ENCODE data around the gene LGALSL. TPM values are rescaled to one million over a fixed set of nuclear protein-coding genes. Genes with fewer than 3 reads are reported as not detected.

Gene LGALSL
- total RNA-seq, 1 experiment from 2014 or later = 7.4 TPM

- no peak overlapping the region for H3K27ac ChIP-seq (ENCODE audit: low read depth, low read length, poor library complexity, severe bottlenecking)
- H3K36me3 ChIP-seq (ENCODE audit: insufficient read depth, low read length, poor library complexity, severe bottlenecking) = no peaks in the 10 kb centered on the region
- ChIA-PET POLR2A (ENCODE audit: low non-redundant PET) (no interaction called here), CTCF (no interaction called here)
- no peaks in the 10 kb centered on the region for H3K4me1 ChIP-seq (ENCODE audit: insufficient read depth, low read length, poor library complexity, severe bottlenecking)
- no peaks in the 10 kb centered on the region for H3K9me3 ChIP-seq (ENCODE audit: low read depth, low read length, poor library complexity, severe bottlenecking)
- DNase-seq (ENCODE audit: low spot score) = no peak
- BruUV-seq (replicated peaks) = no TSS peak
- no peaks in the 10 kb centered on the region for H3K27me3 ChIP-seq (replicated peaks; ENCODE audit: insufficient read depth, low read depth, low read length, poor library complexity)
- H3K4me3 ChIP-seq (ENCODE audit: low read depth, low read length, poor library complexity, severe bottlenecking) = no peak overlapping the region
- intact Hi-C loops (cut with micrococcal nuclease; ENCODE audit: unreplicated experiment) = no loop called here
- no peak for TF ChIP-seq CTCF (conservative IDR thresholded peaks at IDR 0.05; ENCODE audit: low read depth, low read length)
- TF ChIP-seq EZH2 (IDR thresholded peaks at IDR 0.05; ENCODE audit: borderline replicate concordance, low read depth, low read length, poor library complexity, severe bottlenecking) = no peak
Observed at GRCh38 chr2:64419596-64420165, 34.3 kb upstream of the LGALSL start.

GRCh38 chr2:64420677-64421076 is 33.3 kb upstream of the LGALSL start:
- CTCF ChIA-PET = no interaction called here
- POLR2A ChIA-PET (ENCODE audit: low non-redundant PET) = no interaction called here
- BruUV-seq (replicated peaks) = no TSS peak

GRCh38 chr2:64421201-64421600 is 32.8 kb upstream of the LGALSL start:
- no peaks in the 10 kb centered on the region for H3K4me1 ChIP-seq (ENCODE audit: insufficient read depth, low read length, poor library complexity, severe bottlenecking)
- no peak for DNase-seq (ENCODE audit: low spot score)
- intact Hi-C loops (cut with micrococcal nuclease; ENCODE audit: unreplicated experiment) = no loop called here
- ChIA-PET POLR2A (ENCODE audit: low non-redundant PET) (no interaction called here), CTCF (no interaction called here)
- no peak overlapping the region for H3K4me3 ChIP-seq (ENCODE audit: low read depth, low read length, poor library complexity, severe bottlenecking)
- H3K36me3 ChIP-seq (ENCODE audit: insufficient read depth, low read length, poor library complexity, severe bottlenecking) = no peaks in the 10 kb centered on the region
- no TSS peak for BruUV-seq (replicated peaks)
- no peaks in the 10 kb centered on the region for H3K9me3 ChIP-seq (ENCODE audit: low read depth, low read length, poor library complexity, severe bottlenecking)
- TF ChIP-seq CTCF (conservative IDR thresholded peaks at IDR 0.05; ENCODE audit: low read depth, low read length) = no peak
- no peak for TF ChIP-seq EZH2 (IDR thresholded peaks at IDR 0.05; ENCODE audit: borderline replicate concordance, low read depth, low read length, poor library complexity, severe bottlenecking)
- H3K27ac ChIP-seq (ENCODE audit: low read depth, low read length, poor library complexity, severe bottlenecking) = no peak overlapping the region
- no peaks in the 10 kb centered on the region for H3K27me3 ChIP-seq (replicated peaks; ENCODE audit: insufficient read depth, low read depth, low read length, poor library complexity)

More at GRCh38 chr2:64420677-64421076, 33.3 kb upstream of the LGALSL start:
- Histone ChIP-seq H3K9me3 (ENCODE audit: low read depth, low read length, poor library complexity, severe bottlenecking) (no peaks in the 10 kb centered on the region), H3K4me3 (ENCODE audit: low read depth, low read length, poor library complexity, severe bottlenecking) (no peak overlapping the region), H3K36me3 (ENCODE audit: insufficient read depth, low read length, poor library complexity, severe bottlenecking) (no peaks in the 10 kb centered on the region), H3K4me1 (ENCODE audit: insufficient read depth, low read length, poor library complexity, severe bottlenecking) (no peaks in the 10 kb centered on the region), H3K27ac (ENCODE audit: low read depth, low read length, poor library complexity, severe bottlenecking) (no peak overlapping the region), H3K27me3 (replicated peaks; ENCODE audit: insufficient read depth, low read depth, low read length, poor library complexity) (no peaks in the 10 kb centered on the region)
- no peak for TF ChIP-seq CTCF (conservative IDR thresholded peaks at IDR 0.05; ENCODE audit: low read depth, low read length)
- intact Hi-C loops (cut with micrococcal nuclease; ENCODE audit: unreplicated experiment) = no loop called here
- no peak for DNase-seq (ENCODE audit: low spot score)
